GM12801 (cell line): Measurements from ENCODE around the gene ANKRD1.

ENCODE experiments used
- TF ChIP-seq, protein P1 (sequence below): IDR thresholded peaks from one replicate; pipeline ENCODE4 v1.5.1; 2011; ENCODE audit warnings: control low read depth; ENCODE audit not compliant: insufficient read length; ENCODE audit errors: extremely low read depth

The ANKRD1 gene

DNA sequence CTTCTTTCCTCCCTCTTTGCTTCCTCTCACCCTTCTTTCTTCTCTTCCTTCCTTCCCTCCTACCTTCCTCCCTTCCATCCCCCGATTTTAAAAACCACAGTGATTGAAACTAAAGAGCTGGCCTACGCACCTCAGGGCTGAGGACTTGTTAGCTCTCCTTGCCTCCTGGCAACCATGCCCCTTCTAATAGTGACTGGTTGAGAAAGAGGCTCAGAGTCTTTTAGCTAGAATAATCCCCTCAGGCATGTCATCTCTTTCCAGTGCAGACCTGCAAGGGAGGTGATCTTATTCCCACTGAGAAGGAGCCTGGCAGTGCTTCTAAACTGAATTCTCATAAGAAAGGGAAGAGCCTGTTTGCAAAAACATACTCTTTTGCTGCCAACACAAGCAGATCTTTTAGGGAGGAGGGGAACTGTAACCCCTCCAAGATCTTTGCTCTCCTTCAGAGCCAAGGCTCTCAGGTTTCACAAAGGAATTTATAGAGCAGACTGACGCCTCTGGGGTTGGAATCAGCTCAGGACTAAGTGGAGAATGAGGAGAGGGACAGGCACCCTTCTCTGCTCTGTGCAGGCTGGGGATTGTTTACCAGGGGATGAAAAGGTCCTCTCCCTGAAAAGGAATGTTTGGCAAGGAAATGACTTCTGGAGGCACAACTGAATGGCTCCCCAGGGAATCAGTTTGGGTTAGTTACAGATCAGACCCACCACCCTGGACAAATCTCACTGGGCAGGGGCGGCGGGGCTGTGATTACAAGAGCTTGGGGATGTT is 9.4 kb upstream of the ANKRD1 start:
- TF ChIP-seq, protein P1, sequence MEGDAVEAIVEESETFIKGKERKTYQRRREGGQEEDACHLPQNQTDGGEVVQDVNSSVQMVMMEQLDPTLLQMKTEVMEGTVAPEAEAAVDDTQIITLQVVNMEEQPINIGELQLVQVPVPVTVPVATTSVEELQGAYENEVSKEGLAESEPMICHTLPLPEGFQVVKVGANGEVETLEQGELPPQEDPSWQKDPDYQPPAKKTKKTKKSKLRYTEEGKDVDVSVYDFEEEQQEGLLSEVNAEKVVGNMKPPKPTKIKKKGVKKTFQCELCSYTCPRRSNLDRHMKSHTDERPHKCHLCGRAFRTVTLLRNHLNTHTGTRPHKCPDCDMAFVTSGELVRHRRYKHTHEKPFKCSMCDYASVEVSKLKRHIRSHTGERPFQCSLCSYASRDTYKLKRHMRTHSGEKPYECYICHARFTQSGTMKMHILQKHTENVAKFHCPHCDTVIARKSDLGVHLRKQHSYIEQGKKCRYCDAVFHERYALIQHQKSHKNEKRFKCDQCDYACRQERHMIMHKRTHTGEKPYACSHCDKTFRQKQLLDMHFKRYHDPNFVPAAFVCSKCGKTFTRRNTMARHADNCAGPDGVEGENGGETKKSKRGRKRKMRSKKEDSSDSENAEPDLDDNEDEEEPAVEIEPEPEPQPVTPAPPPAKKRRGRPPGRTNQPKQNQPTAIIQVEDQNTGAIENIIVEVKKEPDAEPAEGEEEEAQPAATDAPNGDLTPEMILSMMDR = no peak

DNA sequence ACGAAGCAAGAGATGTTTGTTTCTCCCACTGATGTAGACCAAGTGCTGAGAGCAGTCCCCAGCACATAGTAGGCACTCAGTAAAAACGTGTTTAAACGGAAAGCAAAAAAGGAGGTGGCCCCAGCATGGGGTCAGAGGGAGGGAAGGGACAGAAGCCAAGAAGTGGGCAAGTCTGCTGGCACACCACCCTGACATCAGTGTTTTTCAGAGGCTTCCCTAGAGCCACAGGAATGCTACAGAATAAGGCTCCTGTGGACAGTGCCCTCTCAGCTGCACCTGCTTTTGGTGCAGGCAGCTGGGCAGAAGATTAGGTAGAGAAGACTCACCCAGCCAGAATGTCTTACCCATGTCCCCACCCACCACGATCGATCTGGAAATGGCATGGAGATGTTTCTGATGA is 8.3 kb upstream of the ANKRD1 start:
- TF ChIP-seq, protein P1 = no peak

DNA sequence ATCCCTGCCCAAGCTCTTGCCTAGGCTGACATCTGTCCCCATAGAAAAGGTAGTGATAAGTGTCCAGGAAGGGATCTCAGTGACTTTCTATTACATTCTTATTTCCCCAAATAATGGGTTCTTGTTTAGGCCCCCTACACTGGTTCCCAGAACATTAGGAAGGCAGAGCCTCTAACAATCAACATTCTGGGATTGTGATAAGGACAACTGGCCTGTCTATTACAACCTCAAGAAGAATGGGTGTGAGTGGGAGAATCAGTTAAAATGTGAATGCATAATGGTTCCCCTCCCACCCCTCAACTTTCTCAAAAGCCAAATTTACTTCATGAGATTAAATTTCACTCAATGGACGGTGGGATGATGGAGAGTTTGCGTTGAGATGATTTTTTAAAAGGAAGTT is 6.4 kb upstream of the ANKRD1 start:
- TF ChIP-seq, protein P1 = no peak

DNA sequence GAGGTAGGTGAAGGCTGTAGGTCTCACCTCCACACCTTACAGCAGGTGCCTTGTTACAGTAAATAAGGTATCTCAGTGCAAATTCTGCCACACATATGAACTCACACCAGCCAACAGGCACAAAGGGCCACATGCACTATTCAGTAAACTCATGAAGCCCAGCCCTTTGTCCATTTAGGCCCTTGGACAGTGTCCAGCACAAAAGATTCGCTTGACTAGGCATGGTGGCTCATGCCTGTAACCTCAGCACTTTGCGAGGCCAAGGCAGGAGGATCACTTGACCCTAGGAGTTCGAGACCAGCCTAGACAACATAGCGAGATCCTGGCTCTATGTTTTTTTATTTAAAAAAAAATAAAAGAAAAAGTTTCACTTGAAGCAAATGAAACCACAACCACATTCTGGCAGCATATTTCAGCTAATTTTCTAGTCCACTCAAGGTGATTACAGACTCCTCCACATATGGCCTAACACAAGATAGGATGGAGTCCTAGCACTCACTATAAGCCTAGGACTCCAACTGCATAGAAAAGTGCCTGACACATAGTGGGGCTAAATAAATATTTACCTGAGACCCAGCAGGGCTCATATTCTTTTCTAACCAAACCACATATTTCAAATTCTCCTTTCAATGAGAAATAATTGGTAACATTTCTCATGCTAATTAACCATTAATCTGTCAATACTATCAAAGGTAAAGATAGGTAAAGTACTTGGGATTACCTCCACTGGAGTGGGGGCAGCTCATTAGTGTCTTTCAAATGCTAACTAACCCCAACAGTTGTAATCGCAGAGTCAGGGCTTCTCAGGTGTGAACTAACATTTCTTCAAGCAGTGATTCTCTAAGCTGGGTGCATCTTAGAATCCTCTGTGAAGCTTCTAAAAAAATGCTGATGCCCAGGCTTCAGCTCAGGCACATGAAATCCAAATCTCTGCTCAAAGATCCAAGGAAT is 4.5 kb upstream of the ANKRD1 start:
- TF ChIP-seq, protein P1 = no peak

DNA sequence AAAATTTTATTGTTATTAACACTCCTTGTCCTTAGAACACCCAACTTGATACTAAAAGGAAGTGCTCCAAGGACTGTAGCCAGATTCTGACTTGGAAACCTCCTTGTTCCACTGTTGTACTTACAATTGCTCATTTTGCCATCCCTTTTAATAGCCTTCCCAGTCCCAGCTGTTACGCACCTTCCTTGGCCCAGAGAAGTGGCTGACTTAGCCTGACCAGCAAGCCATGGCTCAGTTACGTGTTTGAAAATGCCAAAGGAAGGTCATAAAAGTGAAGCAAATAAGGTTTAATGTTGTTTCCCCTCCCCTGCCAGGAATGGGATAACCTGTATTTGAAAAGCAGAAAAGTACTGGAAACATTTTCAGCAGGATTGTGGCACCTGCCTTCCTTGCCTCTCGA is 3.7 kb upstream of the ANKRD1 start:
- TF ChIP-seq, protein P1 = no peak

DNA sequence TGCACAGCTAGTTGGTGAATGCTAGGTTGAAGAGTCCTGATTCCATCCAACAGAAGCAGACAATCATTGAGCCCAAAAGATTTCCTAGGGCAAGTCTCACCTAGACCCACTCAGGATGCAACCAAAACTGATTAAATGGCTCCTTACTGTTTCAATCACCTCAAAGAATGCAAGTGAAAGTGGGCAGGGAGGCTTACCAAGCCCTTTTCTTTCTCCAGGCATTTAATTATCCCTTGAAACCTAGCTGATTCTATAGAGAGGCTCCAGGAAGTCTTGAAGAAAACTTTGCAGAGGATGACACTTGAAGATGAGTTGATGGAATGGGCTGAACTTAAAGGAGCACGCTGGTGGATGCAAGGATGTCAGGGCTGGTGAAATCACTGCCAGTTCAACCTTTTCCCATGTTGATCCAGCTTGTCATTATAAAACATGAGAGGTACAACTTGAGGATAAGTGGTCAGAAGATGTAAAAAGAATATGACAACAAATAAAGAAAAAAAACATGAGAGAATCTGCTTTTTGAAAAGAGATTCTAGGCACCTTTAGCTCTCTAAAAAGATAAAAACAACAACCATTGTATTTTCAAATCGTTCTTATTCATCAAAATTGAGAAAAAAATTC is 2.3 kb upstream of the ANKRD1 start:
- TF ChIP-seq, protein P1 = no peak

DNA sequence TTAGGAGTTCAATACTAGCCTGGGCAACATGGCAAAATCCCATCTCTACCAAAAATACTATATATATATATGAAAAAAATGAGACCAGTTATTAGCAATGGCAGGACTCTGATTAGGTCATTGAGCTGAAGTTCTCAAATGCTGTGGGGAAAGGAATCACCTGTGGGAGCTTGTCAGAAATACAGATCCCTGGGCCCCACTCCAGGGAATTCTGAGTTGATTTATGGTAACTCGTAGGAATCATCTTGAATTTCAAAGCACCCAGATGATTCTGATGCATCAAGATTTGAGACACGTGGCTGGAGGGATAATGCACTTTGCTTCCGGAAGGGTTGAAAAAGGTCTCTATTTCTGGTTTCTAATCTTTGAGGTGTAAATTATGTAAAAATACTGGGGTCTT is 1.0 kb upstream of the ANKRD1 start:
- TF ChIP-seq, protein P1 = no peak
